Putamen (tissue), 1 donor: ENCODE results near the gene HOXD11.

Source experiments
- DNase-seq: peaks from one replicate; pipeline ENCODE4 v3.0.0-alpha.2; 2016; ENCODE audit warnings: low spot score

The HOXD11 gene

GRCh38 chr2:176093898-176094249, 13.2 kb upstream of the HOXD11 start:
- DNase-seq, result no peak

- DNase-seq, result no peak
These were observed 12.7 kb upstream of the HOXD11 start for GRCh38 chr2:176094349-176094748.

DNA sequence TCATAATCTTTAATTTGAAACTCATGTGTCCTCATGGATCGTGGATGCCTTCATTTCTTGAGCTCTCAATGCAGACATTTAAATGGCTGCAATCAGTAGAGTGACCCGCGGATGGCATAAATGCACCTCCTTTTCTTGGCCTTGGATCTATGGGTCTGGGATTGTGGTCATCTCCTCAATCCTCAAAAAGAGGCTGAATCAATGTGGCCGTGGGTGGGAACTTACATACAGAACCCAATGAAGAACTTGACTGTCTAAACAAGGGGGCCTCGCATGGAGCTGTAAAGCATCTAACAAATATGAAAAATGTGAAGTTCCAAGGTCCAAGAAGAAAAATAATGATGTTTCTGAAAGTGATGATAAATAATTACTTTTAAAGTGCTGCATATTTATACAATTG, 11.7 kb upstream of the HOXD11 start:
- no peak for DNase-seq

DNA sequence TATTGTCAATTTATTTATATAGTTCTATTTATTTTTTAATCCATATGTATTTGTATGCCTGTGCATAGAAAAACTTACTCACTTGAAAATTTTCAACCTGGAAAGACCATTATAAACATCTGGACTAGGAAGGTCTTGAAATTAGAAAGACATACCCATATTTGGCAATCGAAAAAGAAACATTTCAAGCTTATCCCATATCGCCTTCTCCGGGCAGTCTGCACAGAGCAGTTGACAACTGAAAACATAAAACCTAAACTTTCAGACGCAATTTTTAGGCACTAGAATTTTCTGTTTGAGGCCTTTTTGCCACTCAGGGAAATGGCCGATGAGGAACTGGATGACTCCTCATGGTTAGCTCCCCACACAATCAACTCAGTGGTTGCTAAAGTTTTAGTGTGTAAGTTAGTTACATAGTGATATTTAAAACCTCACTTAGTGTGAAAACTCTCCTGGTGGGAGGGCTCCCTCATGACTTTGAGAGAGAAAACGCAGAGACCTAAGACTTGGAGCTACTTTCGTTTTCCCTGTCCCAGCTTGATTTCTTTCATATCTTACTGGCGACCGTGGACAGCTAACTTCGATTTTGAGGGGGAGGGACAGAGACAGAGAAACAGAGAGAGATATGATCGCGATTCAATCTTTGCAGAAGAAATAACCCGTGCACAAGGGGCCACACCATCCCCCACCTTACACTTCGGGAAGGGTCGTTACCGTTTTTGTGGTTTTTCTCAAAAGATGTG, 10.7 kb upstream of the HOXD11 start:
- DNase-seq, result no peak

- peak; percentile 26 for DNase-seq
These were observed 9.9 kb upstream of the HOXD11 start for GRCh38 chr2:176096986-176097819.

DNA sequence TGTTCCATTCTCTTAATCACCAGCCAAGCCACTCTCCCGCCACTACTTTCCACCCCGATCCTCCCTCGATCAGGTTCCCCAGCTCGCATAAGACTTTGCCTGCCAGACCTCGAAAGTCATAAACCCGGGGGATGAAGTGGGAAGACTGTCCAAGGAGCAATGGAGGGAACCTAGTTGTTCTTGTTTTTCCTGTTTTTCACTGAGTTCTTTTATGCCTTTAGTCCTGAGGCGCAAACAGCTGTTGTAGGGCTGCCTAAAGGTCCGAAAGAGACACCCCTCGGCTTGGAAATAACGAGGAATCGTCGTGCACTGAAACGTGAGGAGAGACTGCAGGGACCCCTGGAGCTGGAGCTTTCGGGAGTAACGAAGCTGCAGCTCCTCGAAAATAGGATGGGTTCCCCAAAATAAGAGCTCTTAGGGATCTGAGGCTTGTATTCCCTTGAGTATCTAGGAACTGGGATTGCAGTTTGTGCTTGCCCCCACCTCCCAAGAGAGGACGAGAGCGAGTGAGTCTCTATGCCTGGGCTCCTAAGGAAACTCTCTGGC, 9.2 kb upstream of the HOXD11 start:
- DNase-seq, result no peak

GRCh38 chr2:176098366-176099158, 8.5 kb upstream of the HOXD11 start:
- no peak for DNase-seq

GRCh38 chr2:176099159-176099727, 7.8 kb upstream of the HOXD11 start:
- no peak for DNase-seq

DNA sequence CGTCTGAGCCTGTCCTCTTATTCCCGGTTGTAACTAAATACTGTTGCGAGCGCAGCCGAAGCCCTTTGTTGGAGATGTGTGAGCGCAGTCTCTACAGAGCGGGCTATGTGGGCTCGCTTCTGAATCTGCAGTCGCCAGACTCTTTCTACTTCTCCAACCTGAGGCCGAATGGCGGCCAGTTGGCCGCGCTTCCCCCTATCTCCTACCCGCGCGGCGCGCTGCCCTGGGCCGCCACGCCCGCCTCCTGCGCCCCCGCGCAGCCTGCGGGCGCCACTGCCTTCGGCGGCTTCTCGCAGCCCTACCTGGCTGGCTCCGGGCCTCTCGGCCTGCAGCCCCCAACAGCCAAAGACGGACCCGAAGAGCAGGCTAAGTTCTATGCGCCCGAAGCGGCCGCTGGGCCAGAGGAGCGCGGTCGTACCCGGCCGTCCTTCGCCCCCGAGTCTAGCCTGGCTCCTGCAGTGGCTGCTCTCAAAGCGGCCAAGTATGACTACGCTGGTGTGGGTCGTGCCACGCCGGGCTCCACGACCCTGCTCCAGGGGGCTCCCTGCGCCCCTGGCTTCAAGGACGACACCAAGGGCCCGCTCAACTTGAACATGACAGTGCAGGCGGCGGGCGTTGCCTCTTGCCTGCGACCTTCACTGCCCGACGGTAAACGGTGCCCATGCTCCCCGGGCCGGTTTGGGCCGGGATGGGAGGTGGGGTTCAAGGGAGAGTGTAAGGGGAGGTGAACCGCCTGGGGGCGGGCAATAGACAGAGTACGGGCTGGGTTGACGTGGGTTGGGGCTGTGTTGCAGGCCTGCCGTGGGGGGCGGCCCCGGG, 7.1 kb upstream of the HOXD11 start, which contains the start of gene HOXD12:
Gene HOXD12 (plus strand): TSS at position 68 of the 819 bp plus-strand sequence. CDS start 7 bp downstream, at position 75.
- no peak for DNase-seq

DNA sequence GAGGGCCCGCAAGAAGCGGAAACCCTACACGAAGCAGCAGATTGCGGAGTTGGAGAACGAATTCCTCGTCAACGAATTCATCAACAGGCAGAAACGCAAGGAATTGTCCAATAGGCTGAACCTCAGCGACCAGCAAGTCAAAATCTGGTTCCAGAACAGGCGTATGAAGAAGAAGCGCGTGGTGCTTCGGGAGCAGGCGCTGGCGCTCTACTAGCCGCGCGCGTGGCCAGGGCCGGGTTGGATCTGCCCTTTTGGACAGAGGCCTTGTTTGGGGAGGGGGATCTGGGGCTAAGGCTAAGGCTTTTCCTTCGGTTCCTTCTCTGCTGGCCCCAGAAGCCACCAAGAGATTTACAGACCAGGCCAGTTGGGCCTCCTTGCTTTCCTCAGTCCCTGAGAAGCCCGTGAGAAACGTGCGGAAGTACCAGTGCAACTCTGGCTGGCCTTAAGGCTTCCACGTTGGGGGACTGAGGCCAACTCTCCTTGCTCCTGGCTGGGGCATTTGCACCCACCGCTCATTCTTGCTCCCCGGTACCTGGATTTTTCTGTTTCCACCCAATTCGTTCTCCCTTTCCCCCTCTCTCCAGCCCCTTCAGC, 6.4 kb upstream of the HOXD11 start:
- no peak for DNase-seq

- no peak for DNase-seq
These were observed 5.8 kb upstream of the HOXD11 start for GRCh38 chr2:176101216-176101830.

DNA sequence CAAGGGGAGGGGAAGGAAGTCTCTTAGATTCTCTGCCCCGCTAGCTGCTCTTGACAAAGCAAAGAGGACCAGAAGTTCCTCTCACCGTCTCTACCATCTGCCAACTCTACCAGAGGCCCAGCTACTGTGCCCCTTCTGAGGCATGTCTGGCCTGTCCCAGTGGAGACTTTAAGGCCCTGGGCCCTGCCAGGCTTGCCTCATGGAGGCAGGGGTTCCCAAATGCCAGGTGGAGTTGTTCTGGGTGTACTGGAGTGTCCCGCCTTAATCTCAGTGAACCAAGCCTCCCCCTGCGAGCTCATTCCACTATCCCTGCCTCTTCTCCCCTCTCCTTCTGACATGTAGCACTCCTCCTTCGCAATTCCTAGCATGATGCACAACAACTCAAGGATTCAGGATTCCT, 5.2 kb upstream of the HOXD11 start:
- DNase-seq, result no peak

DNA sequence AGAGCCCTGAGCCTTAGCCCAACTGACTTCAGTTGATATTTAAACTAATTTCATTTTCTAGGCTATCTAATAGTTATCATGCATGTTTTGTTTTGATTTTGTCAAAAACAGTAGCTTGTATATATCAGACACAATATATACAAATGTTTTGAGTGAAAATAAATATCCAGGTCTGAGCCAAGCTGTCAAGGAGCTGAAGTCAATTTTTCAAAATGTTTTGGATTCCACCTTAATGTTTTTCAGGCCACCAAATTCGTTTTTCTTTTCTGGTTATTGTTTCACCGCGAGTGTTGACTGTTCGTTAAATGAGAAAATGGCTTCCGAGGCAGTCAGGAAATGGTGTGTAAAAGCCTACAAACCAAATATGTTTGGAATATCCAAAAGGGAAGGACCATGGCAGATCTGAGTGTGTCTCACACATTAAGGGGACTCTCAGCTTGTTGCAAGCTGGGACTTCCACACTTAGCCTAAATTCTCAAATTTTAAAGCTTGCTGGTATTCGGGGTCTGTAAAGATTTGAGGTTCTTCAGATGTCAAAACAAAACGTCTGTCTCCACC, 4.7 kb upstream of the HOXD11 start:
- no peak for DNase-seq

- DNase-seq, result no peak
These were observed 3.9 kb upstream of the HOXD11 start for GRCh38 chr2:176103194-176103593.

DNA sequence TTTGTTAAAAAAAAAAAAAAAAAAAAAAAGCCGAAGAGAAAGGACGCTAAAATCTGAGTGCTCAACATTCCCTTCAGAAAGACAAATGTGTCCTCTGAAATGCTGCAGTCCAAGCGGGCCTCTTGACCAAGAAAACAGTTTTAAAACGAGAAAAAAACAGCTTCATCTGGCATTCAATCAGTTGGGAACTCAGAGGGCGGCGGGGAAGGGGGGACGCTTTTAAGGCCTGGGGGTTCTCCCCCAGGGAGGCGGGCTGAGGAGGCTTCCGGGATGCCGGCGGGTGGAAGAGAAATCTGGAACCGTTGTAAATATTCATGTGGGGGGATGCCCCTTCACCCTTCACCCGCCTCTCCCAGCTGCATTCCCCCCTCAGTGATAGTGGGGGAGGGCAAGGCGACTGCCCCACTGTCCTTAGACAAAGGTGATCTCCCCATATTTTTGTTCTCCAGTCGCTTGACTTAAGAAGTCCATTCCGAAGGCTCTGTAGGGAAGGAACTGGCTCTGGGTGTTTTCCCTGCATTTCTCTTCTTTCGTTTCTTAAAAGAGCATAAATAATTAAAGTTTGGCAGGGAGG, 3.3 kb upstream of the HOXD11 start:
- no peak for DNase-seq

- DNase-seq, result no peak
These were observed 2.6 kb upstream of the HOXD11 start for GRCh38 chr2:176104316-176105077.

DNA sequence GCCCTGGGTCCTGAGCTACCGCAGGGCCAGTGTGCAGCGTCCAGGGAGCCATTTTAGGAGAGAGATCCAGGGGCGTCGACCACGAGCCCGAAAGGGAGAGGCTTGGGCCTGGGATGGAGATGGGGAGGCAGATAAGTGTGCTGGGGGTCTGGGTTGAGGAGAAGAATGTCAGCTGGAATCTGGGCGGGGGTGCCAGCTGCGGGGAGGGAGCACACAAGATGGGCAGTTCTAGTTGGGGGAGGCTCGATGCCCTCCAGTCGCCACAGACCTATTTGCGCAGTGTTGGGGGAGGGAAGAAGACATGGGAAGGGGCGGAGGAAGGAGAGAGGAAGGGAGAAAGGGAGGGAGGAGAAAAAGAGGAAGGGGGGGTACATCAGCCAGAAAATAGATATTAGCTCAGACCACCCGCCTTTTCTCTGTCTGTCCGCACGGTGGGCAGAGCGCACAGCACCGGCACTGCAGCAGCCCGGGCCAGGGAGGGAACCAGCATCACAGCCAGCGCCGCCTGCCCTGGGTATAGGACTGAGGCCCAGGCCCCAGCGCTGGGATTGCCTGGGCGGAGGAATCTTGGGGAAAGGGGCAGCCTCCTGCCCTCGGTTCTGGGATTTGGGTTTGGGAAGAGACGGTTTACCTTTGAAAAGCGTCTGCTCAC, 1.9 kb upstream of the HOXD11 start:
- DNase-seq, result no peak
